HepG2 (cell line): Measurements from ENCODE around the gene AIP. TPM values are rescaled to one million over a fixed set of nuclear protein-coding genes. Genes with fewer than 3 reads are reported as not detected.

Experiments used
- GPN1 ChIP-seq: sonication (generic); formaldehyde crosslinking; IDR thresholded peaks from 2 replicates; pipeline ENCODE4 v1.5.1; 2020; ENCODE audit warnings: missing genetic modification reagents, borderline replicate concordance
- HDAC6 ChIP-seq: fragments of 200-600 bp; sonication (generic); IDR thresholded peaks from 2 replicates; pipeline ENCODE4 v1.7.0; 2017; ENCODE audit warnings: mild to moderate bottlenecking, antibody characterized with exemption, low read length, low read depth
- HNRNPUL1 ChIP-seq: fragments of 200-400 bp; formaldehyde crosslinking; IDR thresholded peaks from 2 replicates; pipeline ENCODE4 v1.6.1; 2017; ENCODE audit warnings: low read depth, mild to moderate bottlenecking, low read length, moderate library complexity
- MAFF ChIP-seq: IDR thresholded peaks from 2 replicates; pipeline ENCODE4 v1.6.1; 2011; ENCODE audit warnings: low read depth, low read length, improper control_type of control experiment
- RNF2 ChIP-seq: fragments of 450-650 bp; conservative IDR thresholded peaks from 2 replicates; pipeline ENCODE4 v1.6.1; 2016; ENCODE audit warnings: low read depth
- ZMYM2 ChIP-seq: sonication (generic); formaldehyde crosslinking; IDR thresholded peaks from 2 replicates; pipeline ENCODE4 v1.8.0; 2022; ENCODE audit warnings: mild to moderate bottlenecking, missing genetic modification reagents
- ZNF10 ChIP-seq: sonication (generic); formaldehyde crosslinking; IDR thresholded peaks from 2 replicates; pipeline ENCODE4 v1.4.0; 2020; ENCODE audit warnings: mild to moderate bottlenecking, low read depth, missing genetic modification reagents, borderline replicate concordance
- ZNF644 ChIP-seq: IDR thresholded peaks from 2 replicates; pipeline ENCODE4 v1.6.1; 2016; ENCODE audit warnings: low read depth
- polyA plus RNA-seq, 8 experiments: library from polyadenylated mRNA; depleted of rRNA in 3 of 8; stranded (reverse) in 7 of 8; unstranded in 1 of 8; fragments of >200 nt; fragmentation: Illumina TruSeq in 4 of 8; extraction: Trizol in 4 of 8; gene quantifications; 2 replicates each; pipeline versions ENCODE4 v1.2.1 to v1.2.3, GENCODE V29; 2011 to 2016; ENCODE audit warnings: low read depth in 4 of 8, missing spikeins in 1 of 8, mixed read lengths in 1 of 8; ENCODE audit not compliant: insufficient read depth in 1 of 8
- total RNA-seq, 5 experiments: library from RNA; depleted of rRNA; stranded (reverse); fragments of >200 nt; fragmentation: Illumina TruSeq; extraction: Trizol; gene quantifications; 2 replicates each; pipeline ENCODE4 v1.2.3, GENCODE V29; 2016; ENCODE audit warnings: low read depth in 1 of 5
- TF ChIP-seq, protein P1 (sequence below): sonication (generic); formaldehyde crosslinking; IDR thresholded peaks from 2 replicates; pipeline ENCODE4 v1.8.0; 2022; ENCODE audit warnings: missing genetic modification reagents, mild to moderate bottlenecking, moderate library complexity, borderline replicate concordance
- TF ChIP-seq, protein P2 (sequence below): sonication (generic); formaldehyde crosslinking; IDR thresholded peaks from 2 replicates; pipeline ENCODE4 v1.5.1; 2020; ENCODE audit warnings: missing genetic modification reagents, mild to moderate bottlenecking, borderline replicate concordance
- TF ChIP-seq, protein P3 (sequence below): sonication (generic); formaldehyde crosslinking; IDR thresholded peaks from 2 replicates; pipeline ENCODE4 v1.4.0; 2020; ENCODE audit warnings: missing genetic modification reagents
- TF ChIP-seq, protein P4 (sequence below): sonication (generic); formaldehyde crosslinking; IDR thresholded peaks from 2 replicates; pipeline ENCODE4 v1.4.0; 2020; ENCODE audit warnings: missing genetic modification reagents, low read depth, mild to moderate bottlenecking, borderline replicate concordance
- TF ChIP-seq, protein P5 (sequence below): sonication (generic); formaldehyde crosslinking; IDR thresholded peaks from 2 replicates; pipeline ENCODE4 v1.9.0; 2021; ENCODE audit warnings: missing genetic modification reagents, borderline replicate concordance
- TF ChIP-seq, protein P6 (sequence below): sonication (generic); formaldehyde crosslinking; IDR thresholded peaks from 2 replicates; pipeline ENCODE4 v1.5.1; 2020; ENCODE audit warnings: missing genetic modification reagents, mild to moderate bottlenecking, borderline replicate concordance

The AIP gene
- total and polyA plus RNA-seq, 2 of the 13 experiments (the other 11 are each of a cell fraction or from before 2014, with no cell fraction given): 51.8 to 110 TPM

DNA sequence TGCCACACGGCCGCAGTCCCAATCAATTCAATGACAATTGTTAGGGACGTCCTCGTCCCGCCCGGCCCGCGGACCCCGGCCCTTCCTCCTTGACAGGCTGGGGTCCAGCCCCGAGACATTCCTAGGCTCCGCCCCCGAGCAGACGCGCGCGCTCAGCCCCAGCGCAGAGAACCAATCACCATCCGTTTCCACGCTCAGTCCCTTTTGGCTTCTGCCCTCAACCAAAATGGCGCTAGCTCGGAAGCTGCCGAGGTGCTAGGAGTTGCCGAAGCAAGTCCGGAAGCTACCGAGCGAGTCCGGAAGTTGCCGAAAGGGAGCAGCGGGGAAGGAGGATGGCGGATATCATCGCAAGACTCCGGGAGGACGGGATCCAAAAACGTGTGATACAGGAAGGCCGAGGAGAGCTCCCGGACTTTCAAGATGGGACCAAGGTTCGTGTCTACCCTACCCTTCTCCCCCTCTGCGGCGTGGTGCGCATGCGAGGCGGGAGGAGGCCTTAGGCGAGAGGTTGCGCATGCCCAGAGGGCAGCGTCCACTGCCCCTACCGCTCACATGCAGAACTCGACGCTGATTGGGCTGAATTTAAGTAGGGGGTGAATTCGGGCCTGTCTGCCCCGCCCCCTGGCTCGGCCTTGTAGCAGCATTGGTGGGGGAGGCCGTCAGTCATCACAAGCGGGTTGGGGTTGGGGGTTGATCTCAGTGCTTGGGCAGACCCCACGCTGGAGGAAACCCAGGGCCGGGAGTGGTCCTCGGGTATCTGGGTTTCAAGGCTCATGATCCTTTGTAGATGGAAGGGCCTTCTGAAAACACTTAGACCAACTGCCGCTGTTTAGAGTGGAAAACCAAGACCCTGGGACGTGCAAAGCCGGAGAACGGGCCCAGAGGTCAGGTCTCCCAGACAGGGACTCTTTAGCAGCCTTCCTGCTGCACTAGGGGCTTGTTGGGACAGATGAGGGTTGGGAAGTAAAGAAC, at the start of gene AIP (continued):
- no peak for TF ChIP-seq MAFF
- TF ChIP-seq ZNF644 (CRISPR knock-in tag): peak; percentile 50; the same call in 1 of the 2 replicates
- TF ChIP-seq RNF2: peak; percentile 100
- TF ChIP-seq ZNF10 (CRISPR knock-in tag): no peak
- TF ChIP-seq, protein P1, sequence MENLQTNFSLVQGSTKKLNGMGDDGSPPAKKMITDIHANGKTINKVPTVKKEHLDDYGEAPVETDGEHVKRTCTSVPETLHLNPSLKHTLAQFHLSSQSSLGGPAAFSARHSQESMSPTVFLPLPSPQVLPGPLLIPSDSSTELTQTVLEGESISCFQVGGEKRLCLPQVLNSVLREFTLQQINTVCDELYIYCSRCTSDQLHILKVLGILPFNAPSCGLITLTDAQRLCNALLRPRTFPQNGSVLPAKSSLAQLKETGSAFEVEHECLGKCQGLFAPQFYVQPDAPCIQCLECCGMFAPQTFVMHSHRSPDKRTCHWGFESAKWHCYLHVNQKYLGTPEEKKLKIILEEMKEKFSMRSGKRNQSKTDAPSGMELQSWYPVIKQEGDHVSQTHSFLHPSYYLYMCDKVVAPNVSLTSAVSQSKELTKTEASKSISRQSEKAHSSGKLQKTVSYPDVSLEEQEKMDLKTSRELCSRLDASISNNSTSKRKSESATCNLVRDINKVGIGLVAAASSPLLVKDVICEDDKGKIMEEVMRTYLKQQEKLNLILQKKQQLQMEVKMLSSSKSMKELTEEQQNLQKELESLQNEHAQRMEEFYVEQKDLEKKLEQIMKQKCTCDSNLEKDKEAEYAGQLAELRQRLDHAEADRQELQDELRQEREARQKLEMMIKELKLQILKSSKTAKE (CRISPR knock-in tag): no peak
- TF ChIP-seq, protein P2, sequence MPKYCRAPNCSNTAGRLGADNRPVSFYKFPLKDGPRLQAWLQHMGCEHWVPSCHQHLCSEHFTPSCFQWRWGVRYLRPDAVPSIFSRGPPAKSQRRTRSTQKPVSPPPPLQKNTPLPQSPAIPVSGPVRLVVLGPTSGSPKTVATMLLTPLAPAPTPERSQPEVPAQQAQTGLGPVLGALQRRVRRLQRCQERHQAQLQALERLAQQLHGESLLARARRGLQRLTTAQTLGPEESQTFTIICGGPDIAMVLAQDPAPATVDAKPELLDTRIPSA (CRISPR knock-in tag): peak; percentile 92; the same call in 1 of the 2 replicates
- TF ChIP-seq, protein P3, sequence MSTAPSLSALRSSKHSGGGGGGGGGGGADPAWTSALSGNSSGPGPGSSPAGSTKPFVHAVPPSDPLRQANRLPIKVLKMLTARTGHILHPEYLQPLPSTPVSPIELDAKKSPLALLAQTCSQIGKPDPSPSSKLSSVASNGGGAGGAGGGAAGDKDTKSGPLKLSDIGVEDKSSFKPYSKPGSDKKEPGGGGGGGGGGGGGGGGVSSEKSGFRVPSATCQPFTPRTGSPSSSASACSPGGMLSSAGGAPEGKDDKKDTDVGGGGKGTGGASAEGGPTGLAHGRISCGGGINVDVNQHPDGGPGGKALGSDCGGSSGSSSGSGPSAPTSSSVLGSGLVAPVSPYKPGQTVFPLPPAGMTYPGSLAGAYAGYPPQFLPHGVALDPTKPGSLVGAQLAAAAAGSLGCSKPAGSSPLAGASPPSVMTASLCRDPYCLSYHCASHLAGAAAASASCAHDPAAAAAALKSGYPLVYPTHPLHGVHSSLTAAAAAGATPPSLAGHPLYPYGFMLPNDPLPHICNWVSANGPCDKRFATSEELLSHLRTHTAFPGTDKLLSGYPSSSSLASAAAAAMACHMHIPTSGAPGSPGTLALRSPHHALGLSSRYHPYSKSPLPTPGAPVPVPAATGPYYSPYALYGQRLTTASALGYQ (CRISPR knock-in tag): peak; percentile 72; the same call in 1 of the 2 replicates
- TF ChIP-seq, protein P4, sequence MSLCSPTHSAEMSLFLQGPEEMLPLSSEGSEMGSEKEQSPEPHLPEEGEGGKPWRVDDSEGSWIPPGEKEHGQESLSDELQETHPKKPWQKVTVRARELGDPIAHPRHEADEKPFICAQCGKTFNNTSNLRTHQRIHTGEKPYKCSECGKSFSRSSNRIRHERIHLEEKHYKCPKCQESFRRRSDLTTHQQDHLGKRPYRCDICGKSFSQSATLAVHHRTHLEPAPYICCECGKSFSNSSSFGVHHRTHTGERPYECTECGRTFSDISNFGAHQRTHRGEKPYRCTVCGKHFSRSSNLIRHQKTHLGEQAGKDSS (CRISPR knock-in tag): no peak
- TF ChIP-seq, protein P5, sequence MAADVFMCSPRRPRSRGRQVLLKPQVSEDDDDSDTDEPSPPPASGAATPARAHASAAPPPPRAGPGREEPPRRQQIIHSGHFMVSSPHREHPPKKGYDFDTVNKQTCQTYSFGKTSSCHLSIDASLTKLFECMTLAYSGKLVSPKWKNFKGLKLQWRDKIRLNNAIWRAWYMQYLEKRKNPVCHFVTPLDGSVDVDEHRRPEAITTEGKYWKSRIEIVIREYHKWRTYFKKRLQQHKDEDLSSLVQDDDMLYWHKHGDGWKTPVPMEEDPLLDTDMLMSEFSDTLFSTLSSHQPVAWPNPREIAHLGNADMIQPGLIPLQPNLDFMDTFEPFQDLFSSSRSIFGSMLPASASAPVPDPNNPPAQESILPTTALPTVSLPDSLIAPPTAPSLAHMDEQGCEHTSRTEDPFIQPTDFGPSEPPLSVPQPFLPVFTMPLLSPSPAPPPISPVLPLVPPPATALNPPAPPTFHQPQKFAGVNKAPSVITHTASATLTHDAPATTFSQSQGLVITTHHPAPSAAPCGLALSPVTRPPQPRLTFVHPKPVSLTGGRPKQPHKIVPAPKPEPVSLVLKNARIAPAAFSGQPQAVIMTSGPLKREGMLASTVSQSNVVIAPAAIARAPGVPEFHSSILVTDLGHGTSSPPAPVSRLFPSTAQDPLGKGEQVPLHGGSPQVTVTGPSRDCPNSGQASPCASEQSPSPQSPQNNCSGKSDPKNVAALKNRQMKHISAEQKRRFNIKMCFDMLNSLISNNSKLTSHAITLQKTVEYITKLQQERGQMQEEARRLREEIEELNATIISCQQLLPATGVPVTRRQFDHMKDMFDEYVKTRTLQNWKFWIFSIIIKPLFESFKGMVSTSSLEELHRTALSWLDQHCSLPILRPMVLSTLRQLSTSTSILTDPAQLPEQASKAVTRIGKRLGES (CRISPR knock-in tag): peak; percentile 87; the same call in 1 of the 2 replicates
- TF ChIP-seq HDAC6: no peak
- peak; percentile 55; the same call in 1 of the 2 replicates for TF ChIP-seq GPN1 (CRISPR knock-in tag)
- TF ChIP-seq, protein P6, sequence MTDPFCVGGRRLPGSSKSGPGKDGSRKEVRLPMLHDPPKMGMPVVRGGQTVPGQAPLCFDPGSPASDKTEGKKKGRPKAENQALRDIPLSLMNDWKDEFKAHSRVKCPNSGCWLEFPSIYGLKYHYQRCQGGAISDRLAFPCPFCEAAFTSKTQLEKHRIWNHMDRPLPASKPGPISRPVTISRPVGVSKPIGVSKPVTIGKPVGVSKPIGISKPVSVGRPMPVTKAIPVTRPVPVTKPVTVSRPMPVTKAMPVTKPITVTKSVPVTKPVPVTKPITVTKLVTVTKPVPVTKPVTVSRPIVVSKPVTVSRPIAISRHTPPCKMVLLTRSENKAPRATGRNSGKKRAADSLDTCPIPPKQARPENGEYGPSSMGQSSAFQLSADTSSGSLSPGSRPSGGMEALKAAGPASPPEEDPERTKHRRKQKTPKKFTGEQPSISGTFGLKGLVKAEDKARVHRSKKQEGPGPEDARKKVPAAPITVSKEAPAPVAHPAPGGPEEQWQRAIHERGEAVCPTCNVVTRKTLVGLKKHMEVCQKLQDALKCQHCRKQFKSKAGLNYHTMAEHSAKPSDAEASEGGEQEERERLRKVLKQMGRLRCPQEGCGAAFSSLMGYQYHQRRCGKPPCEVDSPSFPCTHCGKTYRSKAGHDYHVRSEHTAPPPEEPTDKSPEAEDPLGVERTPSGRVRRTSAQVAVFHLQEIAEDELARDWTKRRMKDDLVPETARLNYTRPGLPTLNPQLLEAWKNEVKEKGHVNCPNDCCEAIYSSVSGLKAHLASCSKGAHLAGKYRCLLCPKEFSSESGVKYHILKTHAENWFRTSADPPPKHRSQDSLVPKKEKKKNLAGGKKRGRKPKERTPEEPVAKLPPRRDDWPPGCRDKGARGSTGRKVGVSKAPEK: no peak
- TF ChIP-seq HNRNPUL1: no peak
- TF ChIP-seq ZMYM2 (CRISPR knock-in tag): peak; percentile 95
